ENCODE results near the gene NLGN1.

DNA sequence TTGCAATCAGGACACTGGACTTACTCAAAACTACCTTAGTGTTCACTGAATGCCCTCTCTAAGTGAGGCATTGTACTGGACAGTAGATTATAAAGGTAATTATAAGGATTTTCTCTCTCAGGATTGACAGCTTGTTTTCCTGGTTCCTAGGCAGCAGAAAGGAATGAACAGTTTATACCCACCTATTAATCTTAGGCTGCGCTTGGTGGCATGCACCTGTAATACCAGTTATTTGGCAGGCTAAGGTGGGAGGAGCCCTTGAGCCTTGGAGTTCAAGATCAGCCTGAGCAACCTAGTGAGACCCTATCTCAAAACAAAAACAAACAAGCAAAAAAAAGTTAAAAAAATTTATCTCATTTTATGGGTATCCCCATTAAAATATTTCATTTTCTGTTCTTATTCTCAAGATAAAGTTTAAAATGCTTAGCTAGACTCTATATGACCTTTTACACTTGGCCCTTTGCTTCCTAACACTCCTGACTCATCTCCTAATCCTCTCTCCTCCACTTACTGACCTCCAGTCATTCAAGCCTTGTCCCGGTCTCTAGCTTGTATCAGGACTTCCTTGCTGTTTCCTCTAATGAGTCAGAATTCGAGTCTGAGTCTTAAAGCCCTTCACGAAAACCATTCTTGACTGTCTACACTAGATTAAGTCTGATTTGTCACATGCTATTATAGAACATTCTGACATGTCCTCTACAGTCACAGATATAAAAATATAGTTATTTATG lies 348.6 kb downstream of the NLGN1 start:
- TF ChIP-seq MAZ (IDR thresholded peaks at IDR 0.05; ENCODE audit: borderline replicate concordance, low read depth, low read length) = no peak
- no peak for TF ChIP-seq MAZ (CRISPR knock-in tag; IDR thresholded peaks at IDR 0.05; ENCODE audit: low read depth)
- TF ChIP-seq SUZ12 (IDR thresholded peaks at IDR 0.05; ENCODE audit: low read depth, low read length) = no peak
- TF ChIP-seq, protein P1, sequence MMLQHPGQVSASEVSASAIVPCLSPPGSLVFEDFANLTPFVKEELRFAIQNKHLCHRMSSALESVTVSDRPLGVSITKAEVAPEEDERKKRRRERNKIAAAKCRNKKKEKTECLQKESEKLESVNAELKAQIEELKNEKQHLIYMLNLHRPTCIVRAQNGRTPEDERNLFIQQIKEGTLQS (CRISPR knock-in tag; IDR thresholded peaks at IDR 0.05) = no peak
- TF ChIP-seq, protein P2, sequence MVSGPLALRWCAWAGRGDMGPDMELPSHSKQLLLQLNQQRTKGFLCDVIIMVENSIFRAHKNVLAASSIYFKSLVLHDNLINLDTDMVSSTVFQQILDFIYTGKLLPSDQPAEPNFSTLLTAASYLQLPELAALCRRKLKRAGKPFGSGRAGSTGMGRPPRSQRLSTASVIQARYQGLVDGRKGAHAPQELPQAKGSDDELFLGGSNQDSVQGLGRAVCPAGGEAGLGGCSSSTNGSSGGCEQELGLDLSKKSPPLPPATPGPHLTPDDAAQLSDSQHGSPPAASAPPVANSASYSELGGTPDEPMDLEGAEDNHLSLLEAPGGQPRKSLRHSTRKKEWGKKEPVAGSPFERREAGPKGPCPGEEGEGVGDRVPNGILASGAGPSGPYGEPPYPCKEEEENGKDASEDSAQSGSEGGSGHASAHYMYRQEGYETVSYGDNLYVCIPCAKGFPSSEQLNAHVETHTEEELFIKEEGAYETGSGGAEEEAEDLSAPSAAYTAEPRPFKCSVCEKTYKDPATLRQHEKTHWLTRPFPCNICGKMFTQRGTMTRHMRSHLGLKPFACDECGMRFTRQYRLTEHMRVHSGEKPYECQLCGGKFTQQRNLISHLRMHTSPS (CRISPR knock-in tag; IDR thresholded peaks at IDR 0.05; ENCODE audit: low read depth) = no peak
- TF ChIP-seq TBP (CRISPR knock-in tag; IDR thresholded peaks at IDR 0.05) = no peak
- TF ChIP-seq, protein P3, sequence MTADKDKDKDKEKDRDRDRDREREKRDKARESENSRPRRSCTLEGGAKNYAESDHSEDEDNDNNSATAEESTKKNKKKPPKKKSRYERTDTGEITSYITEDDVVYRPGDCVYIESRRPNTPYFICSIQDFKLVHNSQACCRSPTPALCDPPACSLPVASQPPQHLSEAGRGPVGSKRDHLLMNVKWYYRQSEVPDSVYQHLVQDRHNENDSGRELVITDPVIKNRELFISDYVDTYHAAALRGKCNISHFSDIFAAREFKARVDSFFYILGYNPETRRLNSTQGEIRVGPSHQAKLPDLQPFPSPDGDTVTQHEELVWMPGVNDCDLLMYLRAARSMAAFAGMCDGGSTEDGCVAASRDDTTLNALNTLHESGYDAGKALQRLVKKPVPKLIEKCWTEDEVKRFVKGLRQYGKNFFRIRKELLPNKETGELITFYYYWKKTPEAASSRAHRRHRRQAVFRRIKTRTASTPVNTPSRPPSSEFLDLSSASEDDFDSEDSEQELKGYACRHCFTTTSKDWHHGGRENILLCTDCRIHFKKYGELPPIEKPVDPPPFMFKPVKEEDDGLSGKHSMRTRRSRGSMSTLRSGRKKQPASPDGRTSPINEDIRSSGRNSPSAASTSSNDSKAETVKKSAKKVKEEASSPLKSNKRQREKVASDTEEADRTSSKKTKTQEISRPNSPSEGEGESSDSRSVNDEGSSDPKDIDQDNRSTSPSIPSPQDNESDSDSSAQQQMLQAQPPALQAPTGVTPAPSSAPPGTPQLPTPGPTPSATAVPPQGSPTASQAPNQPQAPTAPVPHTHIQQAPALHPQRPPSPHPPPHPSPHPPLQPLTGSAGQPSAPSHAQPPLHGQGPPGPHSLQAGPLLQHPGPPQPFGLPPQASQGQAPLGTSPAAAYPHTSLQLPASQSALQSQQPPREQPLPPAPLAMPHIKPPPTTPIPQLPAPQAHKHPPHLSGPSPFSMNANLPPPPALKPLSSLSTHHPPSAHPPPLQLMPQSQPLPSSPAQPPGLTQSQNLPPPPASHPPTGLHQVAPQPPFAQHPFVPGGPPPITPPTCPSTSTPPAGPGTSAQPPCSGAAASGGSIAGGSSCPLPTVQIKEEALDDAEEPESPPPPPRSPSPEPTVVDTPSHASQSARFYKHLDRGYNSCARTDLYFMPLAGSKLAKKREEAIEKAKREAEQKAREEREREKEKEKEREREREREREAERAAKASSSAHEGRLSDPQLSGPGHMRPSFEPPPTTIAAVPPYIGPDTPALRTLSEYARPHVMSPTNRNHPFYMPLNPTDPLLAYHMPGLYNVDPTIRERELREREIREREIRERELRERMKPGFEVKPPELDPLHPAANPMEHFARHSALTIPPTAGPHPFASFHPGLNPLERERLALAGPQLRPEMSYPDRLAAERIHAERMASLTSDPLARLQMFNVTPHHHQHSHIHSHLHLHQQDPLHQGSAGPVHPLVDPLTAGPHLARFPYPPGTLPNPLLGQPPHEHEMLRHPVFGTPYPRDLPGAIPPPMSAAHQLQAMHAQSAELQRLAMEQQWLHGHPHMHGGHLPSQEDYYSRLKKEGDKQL (CRISPR knock-in tag; IDR thresholded peaks at IDR 0.05; ENCODE audit: low read depth) = no peak
